ENCODE measurements around the gene TRAPPC8.

DNA sequence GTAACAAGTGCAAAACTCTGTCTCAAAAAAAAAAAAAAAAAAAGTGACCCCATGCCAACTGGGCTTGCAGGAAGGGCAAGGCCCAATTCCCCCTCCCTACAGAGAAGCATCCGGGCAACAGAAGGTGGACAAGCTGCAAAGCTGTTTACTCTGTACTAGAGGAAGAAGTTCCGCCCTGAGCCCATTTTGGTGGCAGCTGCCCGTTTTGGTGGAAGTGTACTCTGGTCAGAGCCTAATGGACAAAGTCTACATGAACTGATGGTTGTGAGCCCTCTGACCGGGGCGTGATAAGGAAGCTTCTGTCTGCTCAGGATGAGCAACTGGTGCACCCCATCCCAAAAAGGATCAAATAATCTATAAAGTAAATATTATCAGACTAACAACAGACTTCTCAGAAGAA is 65.0 kb downstream of the TRAPPC8 start:
- TF ChIP-seq, protein P1, sequence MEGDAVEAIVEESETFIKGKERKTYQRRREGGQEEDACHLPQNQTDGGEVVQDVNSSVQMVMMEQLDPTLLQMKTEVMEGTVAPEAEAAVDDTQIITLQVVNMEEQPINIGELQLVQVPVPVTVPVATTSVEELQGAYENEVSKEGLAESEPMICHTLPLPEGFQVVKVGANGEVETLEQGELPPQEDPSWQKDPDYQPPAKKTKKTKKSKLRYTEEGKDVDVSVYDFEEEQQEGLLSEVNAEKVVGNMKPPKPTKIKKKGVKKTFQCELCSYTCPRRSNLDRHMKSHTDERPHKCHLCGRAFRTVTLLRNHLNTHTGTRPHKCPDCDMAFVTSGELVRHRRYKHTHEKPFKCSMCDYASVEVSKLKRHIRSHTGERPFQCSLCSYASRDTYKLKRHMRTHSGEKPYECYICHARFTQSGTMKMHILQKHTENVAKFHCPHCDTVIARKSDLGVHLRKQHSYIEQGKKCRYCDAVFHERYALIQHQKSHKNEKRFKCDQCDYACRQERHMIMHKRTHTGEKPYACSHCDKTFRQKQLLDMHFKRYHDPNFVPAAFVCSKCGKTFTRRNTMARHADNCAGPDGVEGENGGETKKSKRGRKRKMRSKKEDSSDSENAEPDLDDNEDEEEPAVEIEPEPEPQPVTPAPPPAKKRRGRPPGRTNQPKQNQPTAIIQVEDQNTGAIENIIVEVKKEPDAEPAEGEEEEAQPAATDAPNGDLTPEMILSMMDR (IDR thresholded peaks at IDR 0.05; ENCODE audit: low read length): no peak
- TF ChIP-seq EZH2 (IDR thresholded peaks at IDR 0.05; ENCODE audit: borderline replicate concordance, low read length): no peak
